AG04450 (cell line): Measurements from ENCODE around the gene MPP3. TPM values are rescaled to one million over a fixed set of nuclear protein-coding genes. Genes with fewer than 3 reads are reported as not detected.

Source experiments
- CTCF ChIA-PET: fragments of 300-600, 350-600 bp; formaldehyde crosslinking; extraction: SDS; loops from one replicate; lab custom pipeline; 2022; ENCODE audit warnings: antibody characterized with exemption, inconsistent platforms; lab: Charles Lee
- POLR2A ChIA-PET: fragments of 350-600 bp; formaldehyde crosslinking; extraction: SDS; loops from one replicate; lab custom pipeline; 2021; ENCODE audit warnings: antibody characterized with exemption, inconsistent platforms; lab: Yijun Ruan, JAX
- DNase-seq: peaks from one replicate; pipeline ENCODE4 v3.0.0-alpha.2; 2011; ENCODE audit warnings: low read depth, low spot score
- H3K27ac ChIP-seq: one replicate; pipeline ENCODE4 v1.5.1; 2012; ENCODE audit warnings: low read depth, low read length, control low read depth
- H3K27me3 ChIP-seq: one replicate; pipeline ENCODE4 v1.6.0; 2012; ENCODE audit warnings: low read length; ENCODE audit not compliant: control insufficient read depth, insufficient read depth
- H3K4me3 ChIP-seq: 2 replicates; pipeline ENCODE4 v1.5.1; 2011; ENCODE audit warnings: mild to moderate bottlenecking, low read depth, low read length, control low read depth
- H3K9me3 ChIP-seq: 2 replicates; pipeline ENCODE4 v1.5.1; 2012; ENCODE audit warnings: low read length; ENCODE audit not compliant: control insufficient read depth, insufficient read depth
- polyA plus RNA-seq: library from polyadenylated mRNA; depleted of rRNA; stranded (reverse); fragments of >200 nt; gene quantifications from 2 replicates; pipeline ENCODE4 v1.2.3, GENCODE V29; 2011
- TF ChIP-seq, protein P1 (sequence below): IDR thresholded peaks from 2 replicates; pipeline ENCODE4 v1.5.1; 2011; ENCODE audit warnings: low read depth, low read length, control low read depth, inconsistent platforms

The MPP3 gene
- polyA plus RNA-seq, 1 experiment, result 4.5 TPM

- TF ChIP-seq, protein P1, sequence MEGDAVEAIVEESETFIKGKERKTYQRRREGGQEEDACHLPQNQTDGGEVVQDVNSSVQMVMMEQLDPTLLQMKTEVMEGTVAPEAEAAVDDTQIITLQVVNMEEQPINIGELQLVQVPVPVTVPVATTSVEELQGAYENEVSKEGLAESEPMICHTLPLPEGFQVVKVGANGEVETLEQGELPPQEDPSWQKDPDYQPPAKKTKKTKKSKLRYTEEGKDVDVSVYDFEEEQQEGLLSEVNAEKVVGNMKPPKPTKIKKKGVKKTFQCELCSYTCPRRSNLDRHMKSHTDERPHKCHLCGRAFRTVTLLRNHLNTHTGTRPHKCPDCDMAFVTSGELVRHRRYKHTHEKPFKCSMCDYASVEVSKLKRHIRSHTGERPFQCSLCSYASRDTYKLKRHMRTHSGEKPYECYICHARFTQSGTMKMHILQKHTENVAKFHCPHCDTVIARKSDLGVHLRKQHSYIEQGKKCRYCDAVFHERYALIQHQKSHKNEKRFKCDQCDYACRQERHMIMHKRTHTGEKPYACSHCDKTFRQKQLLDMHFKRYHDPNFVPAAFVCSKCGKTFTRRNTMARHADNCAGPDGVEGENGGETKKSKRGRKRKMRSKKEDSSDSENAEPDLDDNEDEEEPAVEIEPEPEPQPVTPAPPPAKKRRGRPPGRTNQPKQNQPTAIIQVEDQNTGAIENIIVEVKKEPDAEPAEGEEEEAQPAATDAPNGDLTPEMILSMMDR, result no peak
- H3K27me3 ChIP-seq, result no peaks in the 10 kb centered on the region
- ChIA-PET CTCF (interaction anchor here (0.7 to 1.8 kb wide), 4 partner anchors 22 to 212 kb away, joined by 3 to 5 read pairs (median 4); no protein-coding TSS in a partner anchor), POLR2A (no interaction called here)
- H3K9me3 ChIP-seq, result no peaks in the 10 kb centered on the region
- no peak for DNase-seq
- no peak overlapping the region for H3K4me3 ChIP-seq
- H3K27ac ChIP-seq, result no peak overlapping the region
These were observed 44.4 kb downstream of the MPP3 start for GRCh38 chr17:43788540-43788939.

- H3K27ac ChIP-seq, result no peak overlapping the region
- TF ChIP-seq, protein P1, result no peak
- ChIA-PET CTCF (interaction anchor here (0.7 to 1.8 kb wide), 4 partner anchors 22 to 211 kb away, joined by 3 to 5 read pairs (median 4); no protein-coding TSS in a partner anchor), POLR2A (no interaction called here)
- no peak overlapping the region for H3K4me3 ChIP-seq
- no peaks in the 10 kb centered on the region for H3K9me3 ChIP-seq
- H3K27me3 ChIP-seq, result no peaks in the 10 kb centered on the region
- DNase-seq, result no peak
These were observed 45.2 kb downstream of the MPP3 start for GRCh38 chr17:43787728-43788127.

- TF ChIP-seq, protein P1, result no peak
- ChIA-PET POLR2A (interaction anchor here (0.6 kb wide), 1 partner anchor 57 kb away, joined by 3 read pairs; no protein-coding TSS in a partner anchor), CTCF (no interaction called here)
- Histone ChIP-seq H3K27me3 (no peaks in the 10 kb centered on the region), H3K27ac (no peak overlapping the region), H3K9me3 (no peaks in the 10 kb centered on the region), H3K4me3 (no peak overlapping the region)
- no peak for DNase-seq
These were observed 48.3 kb downstream of the MPP3 start for GRCh38 chr17:43784628-43785101.

GRCh38 chr17:43784068-43784467 lies 48.9 kb downstream of the MPP3 start:
- Histone ChIP-seq H3K27me3 (no peaks in the 10 kb centered on the region), H3K9me3 (no peaks in the 10 kb centered on the region), H3K27ac (no peak overlapping the region), H3K4me3 (no peak overlapping the region)
- DNase-seq, result no peak
- TF ChIP-seq, protein P1, result no peak
- POLR2A ChIA-PET, result interaction anchor here (0.5 kb wide), 1 partner anchor 343 kb away, joined by 3 read pairs; no protein-coding TSS in a partner anchor
- CTCF ChIA-PET, result interaction anchor here (2.0 kb wide), 1 partner anchor 62 kb away, joined by 6 read pairs; no protein-coding TSS in a partner anchor

GRCh38 chr17:43782913-43783680 lies 49.8 kb downstream of the MPP3 start:
- TF ChIP-seq, protein P1, result no peak
- no peak overlapping the region for H3K4me3 ChIP-seq
- no peak for DNase-seq
- CTCF ChIA-PET, result interaction anchor here (2.0 kb wide), 1 partner anchor 63 kb away, joined by 6 read pairs; no protein-coding TSS in a partner anchor
- no peak overlapping the region for H3K27ac ChIP-seq
- H3K9me3 ChIP-seq, result no peaks in the 10 kb centered on the region
- no peaks in the 10 kb centered on the region for H3K27me3 ChIP-seq
- POLR2A ChIA-PET, result no interaction called here
